ENCODE data around the gene FCN2. TPM values are rescaled to one million over a fixed set of nuclear protein-coding genes. Genes with fewer than 3 reads are reported as not detected.

The FCN2 gene
- total RNA-seq, 4 donors from 2014 or later = not detected

DNA sequence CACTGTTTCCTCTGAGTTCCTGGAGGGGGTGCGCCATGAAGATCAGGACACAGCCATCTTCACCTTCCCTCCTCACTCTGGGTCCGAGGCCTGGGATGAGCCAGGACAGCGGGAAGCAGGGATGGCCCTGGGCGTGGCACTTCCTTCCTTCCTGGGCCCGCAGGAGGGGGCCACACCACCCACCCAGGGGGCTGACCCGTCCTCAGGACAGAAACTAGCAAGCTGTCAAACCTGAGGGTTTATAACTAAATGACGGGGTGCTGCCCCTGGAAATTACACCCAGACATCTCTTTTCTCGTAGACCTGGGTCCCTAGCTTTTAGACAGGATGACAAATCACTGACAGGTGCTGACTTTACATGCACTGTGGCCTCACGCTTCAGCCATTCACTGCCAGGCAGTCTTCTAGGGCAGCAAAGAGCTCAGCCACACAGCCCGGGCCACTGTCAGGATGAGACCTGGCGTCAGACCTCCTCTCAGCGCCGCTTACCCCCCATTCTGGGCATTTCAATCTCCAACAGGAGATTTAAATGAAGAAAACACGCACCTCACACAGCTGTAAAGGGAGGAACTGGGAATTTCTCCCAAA lies 8.1 kb downstream of the FCN2 start:
- Histone ChIP-seq H3K27ac (replicated peaks in 1 of 4) (no peak overlapping the region), H3K36me3 (no peaks in the 10 kb centered on the region), H3K9me3 (no peaks in the 10 kb centered on the region), H3K4me1 (peaks cover 0 to 5% (median 0%) of the 10 kb centered on the region in 4 donors), H3K4me3 (no peak overlapping the region), H3K27me3 (peaks cover 0 to 29% (median 0%) of the 10 kb centered on the region in 4 donors)
- intact Hi-C loops (cut with DNase I) = no loop called here
- WGBS = 83% methylated on average over 9 of the region's 14 CpGs
- TF ChIP-seq EP300 (IDR thresholded peaks at IDR 0.05) = no peak
- TF ChIP-seq POLR2AphosphoS5 (IDR thresholded peaks at IDR 0.05) = no peak
- TF ChIP-seq, protein P1, sequence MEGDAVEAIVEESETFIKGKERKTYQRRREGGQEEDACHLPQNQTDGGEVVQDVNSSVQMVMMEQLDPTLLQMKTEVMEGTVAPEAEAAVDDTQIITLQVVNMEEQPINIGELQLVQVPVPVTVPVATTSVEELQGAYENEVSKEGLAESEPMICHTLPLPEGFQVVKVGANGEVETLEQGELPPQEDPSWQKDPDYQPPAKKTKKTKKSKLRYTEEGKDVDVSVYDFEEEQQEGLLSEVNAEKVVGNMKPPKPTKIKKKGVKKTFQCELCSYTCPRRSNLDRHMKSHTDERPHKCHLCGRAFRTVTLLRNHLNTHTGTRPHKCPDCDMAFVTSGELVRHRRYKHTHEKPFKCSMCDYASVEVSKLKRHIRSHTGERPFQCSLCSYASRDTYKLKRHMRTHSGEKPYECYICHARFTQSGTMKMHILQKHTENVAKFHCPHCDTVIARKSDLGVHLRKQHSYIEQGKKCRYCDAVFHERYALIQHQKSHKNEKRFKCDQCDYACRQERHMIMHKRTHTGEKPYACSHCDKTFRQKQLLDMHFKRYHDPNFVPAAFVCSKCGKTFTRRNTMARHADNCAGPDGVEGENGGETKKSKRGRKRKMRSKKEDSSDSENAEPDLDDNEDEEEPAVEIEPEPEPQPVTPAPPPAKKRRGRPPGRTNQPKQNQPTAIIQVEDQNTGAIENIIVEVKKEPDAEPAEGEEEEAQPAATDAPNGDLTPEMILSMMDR (IDR thresholded peaks at IDR 0.05) = no peak
- no peak for TF ChIP-seq POLR2A (IDR thresholded peaks at IDR 0.05; ENCODE audit: low read depth)
- DNase-seq (ENCODE audit: extremely low spot score) = peak; percentile 75

GRCh38 chr9:134889386-134890154 lies 9.0 kb downstream of the FCN2 start:
- TF ChIP-seq EP300 (IDR thresholded peaks at IDR 0.05) (no peak), POLR2AphosphoS5 (IDR thresholded peaks at IDR 0.05) (no peak), POLR2A (IDR thresholded peaks at IDR 0.05; ENCODE audit: low read depth) (no peak)
- TF ChIP-seq, protein P1 (IDR thresholded peaks at IDR 0.05) = no peak
- Histone ChIP-seq H3K36me3 (no peaks in the 10 kb centered on the region), H3K4me3 (no peak overlapping the region), H3K27me3 (peaks cover 0 to 26% (median 0%) of the 10 kb centered on the region in 4 donors), H3K4me1 (peaks cover 0 to 6% (median 3%) of the 10 kb centered on the region in 4 donors), H3K9me3 (peaks cover 0 to 2% (median 0%) of the 10 kb centered on the region in 4 donors), H3K27ac (replicated peaks in 1 of 4) (no peak overlapping the region)
- intact Hi-C loops (cut with DNase I) = no loop called here
- peak; percentile 74 for DNase-seq (ENCODE audit: extremely low spot score)
- 94% methylated on average over 9 of the region's 10 CpGs for WGBS

GRCh38 chr9:134890155-134890495 lies 9.5 kb downstream of the FCN2 start:
- H3K27me3 ChIP-seq = peaks cover 0 to 26% (median 0%) of the 10 kb centered on the region in 4 donors
- TF ChIP-seq, protein P1 (IDR thresholded peaks at IDR 0.05) = no peak
- TF ChIP-seq EP300 (IDR thresholded peaks at IDR 0.05) = no peak
- TF ChIP-seq POLR2AphosphoS5 (IDR thresholded peaks at IDR 0.05) = no peak
- no peak for TF ChIP-seq POLR2A (IDR thresholded peaks at IDR 0.05; ENCODE audit: low read depth)
- H3K27ac ChIP-seq (replicated peaks in 1 of 4) = no peak overlapping the region
- intact Hi-C loops (cut with DNase I) = no loop called here
- no peak for DNase-seq (ENCODE audit: extremely low spot score)
- H3K4me1 ChIP-seq = peaks cover 3 to 10% (median 6%) of the 10 kb centered on the region in 4 donors
- 92% methylated on average over 5 of the region's 5 CpGs for WGBS
- no peaks in the 10 kb centered on the region for H3K36me3 ChIP-seq
- H3K4me3 ChIP-seq = no peak overlapping the region
- peaks cover 0 to 7% (median 0%) of the 10 kb centered on the region in 4 donors for H3K9me3 ChIP-seq

GRCh38 chr9:134891053-134891452 lies 10.4 kb downstream of the FCN2 start:
- H3K27me3 ChIP-seq = peaks cover 0 to 19% (median 0%) of the 10 kb centered on the region in 4 donors
- TF ChIP-seq POLR2AphosphoS5 (IDR thresholded peaks at IDR 0.05) = no peak
- no peak overlapping the region for H3K27ac ChIP-seq (replicated peaks in 1 of 4)
- DNase-seq (ENCODE audit: extremely low spot score) = peak; percentile 91
- H3K4me3 ChIP-seq = no peak overlapping the region
- H3K9me3 ChIP-seq = peaks cover 0 to 9% (median 0%) of the 10 kb centered on the region in 4 donors
- peaks cover 12 to 20% (median 16%) of the 10 kb centered on the region in 4 donors for H3K4me1 ChIP-seq
- WGBS = 83% methylated on average over 8 of the region's 8 CpGs
- H3K36me3 ChIP-seq = no peaks in the 10 kb centered on the region
- intact Hi-C loops (cut with DNase I) = no loop called here

GRCh38 chr9:134891713-134892112 lies 11.1 kb downstream of the FCN2 start:
- no peak overlapping the region for H3K27ac ChIP-seq (replicated peaks in 1 of 4)
- TF ChIP-seq EP300 (IDR thresholded peaks at IDR 0.05) = no peak
- TF ChIP-seq, protein P1 (IDR thresholded peaks at IDR 0.05) = no peak
- no peak for TF ChIP-seq POLR2A (IDR thresholded peaks at IDR 0.05; ENCODE audit: low read depth)
- no peak for TF ChIP-seq POLR2AphosphoS5 (IDR thresholded peaks at IDR 0.05)
- intact Hi-C loops (cut with DNase I) = no loop called here
- peaks cover 19 to 26% (median 22%) of the 10 kb centered on the region in 4 donors for H3K4me1 ChIP-seq
- H3K27me3 ChIP-seq = peaks cover 0 to 12% (median 0%) of the 10 kb centered on the region in 4 donors
- peaks cover 0 to 9% (median 0%) of the 10 kb centered on the region in 4 donors for H3K9me3 ChIP-seq
- no peak for DNase-seq (ENCODE audit: extremely low spot score)
- WGBS = 85% methylated on average over 5 of the region's 5 CpGs
- no peak overlapping the region for H3K4me3 ChIP-seq
- no peaks in the 10 kb centered on the region for H3K36me3 ChIP-seq

Data from esophagus muscularis mucosa (tissue), 4 donors.